ENCODE results near the gene DGUOK.

DGUOK gene

DNA sequence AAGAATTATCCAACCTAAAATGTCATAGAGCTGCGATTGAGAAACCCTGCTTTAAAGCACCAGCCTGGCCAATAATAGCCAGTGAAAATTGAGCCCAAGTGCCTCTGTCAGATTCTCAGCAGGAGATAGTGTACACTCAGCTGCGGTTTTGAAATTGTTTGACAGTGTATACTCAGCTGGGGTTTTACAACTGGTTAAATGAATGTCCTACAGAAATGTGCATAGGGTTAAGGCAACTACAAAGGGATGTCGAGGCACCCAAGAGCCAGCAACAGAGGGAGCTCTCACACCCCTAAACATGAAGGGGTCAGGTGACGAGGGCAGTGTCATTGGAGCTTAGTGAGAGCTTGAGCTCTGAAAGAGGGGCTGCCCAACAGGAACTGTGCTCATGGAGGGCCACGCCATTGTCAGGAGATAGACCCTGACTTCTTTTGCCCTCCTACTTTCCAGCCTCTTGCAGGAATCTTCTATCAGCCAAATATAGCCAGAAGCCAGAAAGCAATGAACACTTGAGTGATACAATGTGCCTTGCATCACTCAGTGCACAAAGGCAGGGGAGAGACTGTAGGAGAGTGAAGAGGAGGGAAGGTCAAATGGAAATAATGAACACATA lies 18.7 kb upstream of the DGUOK start:
- no peak for TF ChIP-seq HDGF (IDR thresholded peaks at IDR 0.05; ENCODE audit: borderline replicate concordance)
- TF ChIP-seq, protein P1, sequence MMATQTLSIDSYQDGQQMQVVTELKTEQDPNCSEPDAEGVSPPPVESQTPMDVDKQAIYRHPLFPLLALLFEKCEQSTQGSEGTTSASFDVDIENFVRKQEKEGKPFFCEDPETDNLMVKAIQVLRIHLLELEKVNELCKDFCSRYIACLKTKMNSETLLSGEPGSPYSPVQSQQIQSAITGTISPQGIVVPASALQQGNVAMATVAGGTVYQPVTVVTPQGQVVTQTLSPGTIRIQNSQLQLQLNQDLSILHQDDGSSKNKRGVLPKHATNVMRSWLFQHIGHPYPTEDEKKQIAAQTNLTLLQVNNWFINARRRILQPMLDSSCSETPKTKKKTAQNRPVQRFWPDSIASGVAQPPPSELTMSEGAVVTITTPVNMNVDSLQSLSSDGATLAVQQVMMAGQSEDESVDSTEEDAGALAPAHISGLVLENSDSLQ (IDR thresholded peaks at IDR 0.05) = peak; percentile 22; the same call in 1 of the 2 replicates
- CTCF ChIA-PET = no interaction called here
- POLR2A ChIA-PET = interaction anchor here (1.2 kb wide), 1 partner anchor 13 kb away, joined by 3 read pairs; no protein-coding TSS in a partner anchor
- peak; percentile 23 for DNase-seq (ENCODE audit: extremely low spot score)

DNA sequence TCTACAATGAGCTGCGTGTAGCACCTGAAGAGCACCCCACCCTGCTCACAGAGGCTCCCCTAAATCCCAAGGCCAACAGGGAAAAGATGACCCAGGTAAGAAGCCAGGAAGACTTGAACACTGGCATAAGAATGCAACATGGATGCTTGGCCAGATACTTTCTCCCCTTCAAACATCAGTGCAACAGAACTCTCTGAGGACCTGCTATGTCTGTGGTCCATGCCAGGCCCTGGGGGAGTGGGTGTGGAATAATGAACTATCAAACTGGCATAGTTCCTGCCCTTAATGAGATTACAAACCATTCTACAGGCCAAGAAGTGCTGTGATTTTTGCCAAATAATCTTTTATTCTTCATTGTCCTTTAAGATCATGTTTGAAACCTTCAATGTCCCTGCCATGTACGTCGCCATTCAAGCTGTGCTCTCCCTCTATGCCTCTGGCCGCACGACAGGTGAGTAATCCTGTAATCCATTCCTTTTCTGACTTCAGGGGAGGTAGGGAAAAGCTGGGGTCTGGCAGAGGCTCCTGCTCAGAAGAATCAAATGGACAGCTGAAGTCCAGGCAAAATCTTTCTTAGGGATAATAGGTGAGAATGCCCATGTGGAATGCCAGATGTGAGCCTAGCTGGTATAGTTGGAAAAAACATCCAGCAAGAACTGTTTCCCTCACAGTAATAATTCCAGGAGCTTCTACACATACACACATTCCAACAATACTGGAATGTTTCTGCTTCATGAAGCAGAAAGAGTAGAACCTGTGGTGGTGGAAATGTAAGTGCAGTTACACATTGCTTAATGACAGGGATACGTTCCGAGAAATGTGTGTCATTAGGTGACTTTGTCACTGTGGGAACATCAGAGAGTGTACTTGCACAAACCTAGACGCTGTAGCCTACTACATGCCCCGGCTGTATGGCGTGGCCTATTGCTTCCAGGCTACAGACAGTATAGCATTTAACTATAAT lies 17.7 kb upstream of the DGUOK start:
- POLR2A ChIA-PET = interaction anchor here (1.2 kb wide), 1 partner anchor 12 kb away, joined by 3 read pairs; no protein-coding TSS in a partner anchor
- CTCF ChIA-PET = interaction anchor here (0.6 kb wide), 1 partner anchor 165 kb away, joined by 3 read pairs; no protein-coding TSS in a partner anchor
- no peak for TF ChIP-seq FOXM1 (IDR thresholded peaks at IDR 0.05; ENCODE audit: borderline replicate concordance)
- TF ChIP-seq L3MBTL2 (conservative IDR thresholded peaks at IDR 0.05) = no peak
- no peak for TF ChIP-seq BHLHE40 (IDR thresholded peaks at IDR 0.05; ENCODE audit: borderline replicate concordance)
- TF ChIP-seq ELF4 (IDR thresholded peaks at IDR 0.05) = no peak
- no peak for TF ChIP-seq HDGF (IDR thresholded peaks at IDR 0.05; ENCODE audit: borderline replicate concordance)
- TF ChIP-seq, protein P1 (IDR thresholded peaks at IDR 0.05) = no peak
- TF ChIP-seq ARNT (IDR thresholded peaks at IDR 0.05) = no peak
- TF ChIP-seq FOXA1 (IDR thresholded peaks at IDR 0.05) = no peak
- no peak for TF ChIP-seq SP1 (IDR thresholded peaks at IDR 0.05)
- TF ChIP-seq ZNF384 (IDR thresholded peaks at IDR 0.05) = no peak
- no peak for TF ChIP-seq FOXK2 (IDR thresholded peaks at IDR 0.05)
- TF ChIP-seq LEF1 (IDR thresholded peaks at IDR 0.05; ENCODE audit: borderline replicate concordance) = no peak
- DNase-seq (ENCODE audit: extremely low spot score) = no peak

DNA sequence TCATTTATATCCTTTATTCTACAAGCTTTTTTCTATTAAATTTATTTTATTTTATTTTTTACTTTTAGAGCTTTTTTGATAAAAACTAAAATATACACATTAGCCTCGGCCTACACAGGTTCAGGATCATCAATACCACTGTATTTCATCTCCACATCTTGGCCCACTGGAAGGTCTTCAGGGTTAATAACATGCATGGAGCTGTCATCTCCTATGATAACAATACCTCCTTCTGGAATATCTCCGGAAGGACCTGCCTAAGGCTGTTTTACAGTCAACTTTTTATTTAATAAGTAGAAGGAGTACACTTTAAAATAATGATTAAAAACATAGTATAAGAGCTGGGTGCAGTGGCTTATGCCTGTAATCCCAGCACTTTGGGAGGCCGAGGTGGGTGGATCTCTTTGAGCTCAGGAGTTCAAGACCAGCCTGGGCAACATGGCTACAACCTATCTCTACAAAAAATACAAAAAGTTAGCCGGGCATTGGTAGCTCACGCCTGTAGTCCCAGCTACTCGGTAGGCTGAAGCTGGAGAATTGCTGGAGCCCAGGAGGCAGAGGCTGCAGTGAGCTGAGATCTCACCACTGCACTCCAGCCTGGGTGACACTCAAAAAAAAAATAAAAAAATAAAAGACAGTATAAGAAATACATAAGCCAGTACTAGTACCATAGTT lies 15.7 kb upstream of the DGUOK start:
- TF ChIP-seq L3MBTL2 (conservative IDR thresholded peaks at IDR 0.05) (no peak), SP1 (IDR thresholded peaks at IDR 0.05) (no peak), HDGF (IDR thresholded peaks at IDR 0.05; ENCODE audit: borderline replicate concordance) (no peak), ELF4 (IDR thresholded peaks at IDR 0.05) (no peak), ARNT (IDR thresholded peaks at IDR 0.05) (no peak), NFRKB (IDR thresholded peaks at IDR 0.05) (no peak), TARDBP (IDR thresholded peaks at IDR 0.05) (no peak), FOXK2 (IDR thresholded peaks at IDR 0.05) (no peak), ZNF384 (IDR thresholded peaks at IDR 0.05) (no peak), BHLHE40 (IDR thresholded peaks at IDR 0.05; ENCODE audit: borderline replicate concordance) (no peak), CTBP1 (IDR thresholded peaks at IDR 0.05; ENCODE audit: borderline replicate concordance) (no peak), SUZ12 (IDR thresholded peaks at IDR 0.05) (no peak)
- TF ChIP-seq, protein P1 (IDR thresholded peaks at IDR 0.05) = no peak
- DNase-seq (ENCODE audit: extremely low spot score) = no peak
- CTCF ChIA-PET = interaction anchor here (0.6 to 1.1 kb wide), 3 partner anchors 10 to 98 kb away, joined by 3 to 4 read pairs (median 3); no protein-coding TSS in a partner anchor
- POLR2A ChIA-PET = no interaction called here

DNA sequence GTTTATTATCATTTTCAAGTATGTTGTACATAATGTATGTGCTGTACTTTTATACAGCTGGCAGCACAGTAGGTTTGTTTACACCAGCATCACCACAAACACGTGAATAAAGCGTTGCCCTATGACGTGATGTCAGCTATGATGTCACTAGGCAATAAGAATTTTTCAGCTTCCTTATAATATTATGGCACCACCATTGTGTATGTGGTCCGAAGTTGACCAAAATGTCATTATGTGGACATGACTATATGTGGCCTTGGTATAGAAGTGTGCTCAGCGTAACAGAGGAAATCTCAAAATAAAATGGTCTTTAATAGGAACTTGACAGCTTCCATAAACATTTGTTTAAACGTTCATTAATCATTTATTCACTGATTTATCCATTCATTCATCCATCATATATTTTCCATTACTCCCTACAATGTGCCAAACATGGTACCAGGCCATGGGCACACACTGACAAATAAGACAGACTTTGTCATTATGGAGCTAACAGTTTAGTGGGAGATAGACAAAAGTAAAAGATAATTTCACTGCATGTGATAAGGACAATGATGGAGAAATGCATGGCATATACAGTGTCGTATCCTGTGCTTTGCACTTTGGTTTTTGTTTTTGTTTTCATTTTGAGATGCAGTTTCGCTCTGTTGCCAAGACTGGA lies 15.0 kb upstream of the DGUOK start:
- no peak for DNase-seq (ENCODE audit: extremely low spot score)
- TF ChIP-seq CTBP1 (IDR thresholded peaks at IDR 0.05; ENCODE audit: borderline replicate concordance) (no peak), L3MBTL2 (conservative IDR thresholded peaks at IDR 0.05) (no peak), NFRKB (IDR thresholded peaks at IDR 0.05) (no peak), BHLHE40 (IDR thresholded peaks at IDR 0.05; ENCODE audit: borderline replicate concordance) (no peak), TARDBP (IDR thresholded peaks at IDR 0.05) (no peak), ARNT (IDR thresholded peaks at IDR 0.05) (no peak), ZNF384 (IDR thresholded peaks at IDR 0.05) (no peak)
- TF ChIP-seq, protein P1 (IDR thresholded peaks at IDR 0.05) = no peak
- CTCF ChIA-PET = interaction anchor here (0.7 to 1.1 kb wide), 2 partner anchors 10 to 97 kb away, joined by 3 read pairs; no protein-coding TSS in a partner anchor
- POLR2A ChIA-PET = no interaction called here
